ENCODE data around the gene PPP5C. TPM values are rescaled to one million over a fixed set of nuclear protein-coding genes. Genes with fewer than 3 reads are reported as not detected.
A peak's percentile ranks its signal among the peaks of the same experiment; 100 is the strongest.

The PPP5C gene, protein sequence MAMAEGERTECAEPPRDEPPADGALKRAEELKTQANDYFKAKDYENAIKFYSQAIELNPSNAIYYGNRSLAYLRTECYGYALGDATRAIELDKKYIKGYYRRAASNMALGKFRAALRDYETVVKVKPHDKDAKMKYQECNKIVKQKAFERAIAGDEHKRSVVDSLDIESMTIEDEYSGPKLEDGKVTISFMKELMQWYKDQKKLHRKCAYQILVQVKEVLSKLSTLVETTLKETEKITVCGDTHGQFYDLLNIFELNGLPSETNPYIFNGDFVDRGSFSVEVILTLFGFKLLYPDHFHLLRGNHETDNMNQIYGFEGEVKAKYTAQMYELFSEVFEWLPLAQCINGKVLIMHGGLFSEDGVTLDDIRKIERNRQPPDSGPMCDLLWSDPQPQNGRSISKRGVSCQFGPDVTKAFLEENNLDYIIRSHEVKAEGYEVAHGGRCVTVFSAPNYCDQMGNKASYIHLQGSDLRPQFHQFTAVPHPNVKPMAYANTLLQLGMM
- 10 to 100 TPM; 28.1 to 50.5 TPM for total RNA-seq
- 10 to 100 TPM; 19.0 to 28.6 TPM for polyA plus RNA-seq

DNA sequence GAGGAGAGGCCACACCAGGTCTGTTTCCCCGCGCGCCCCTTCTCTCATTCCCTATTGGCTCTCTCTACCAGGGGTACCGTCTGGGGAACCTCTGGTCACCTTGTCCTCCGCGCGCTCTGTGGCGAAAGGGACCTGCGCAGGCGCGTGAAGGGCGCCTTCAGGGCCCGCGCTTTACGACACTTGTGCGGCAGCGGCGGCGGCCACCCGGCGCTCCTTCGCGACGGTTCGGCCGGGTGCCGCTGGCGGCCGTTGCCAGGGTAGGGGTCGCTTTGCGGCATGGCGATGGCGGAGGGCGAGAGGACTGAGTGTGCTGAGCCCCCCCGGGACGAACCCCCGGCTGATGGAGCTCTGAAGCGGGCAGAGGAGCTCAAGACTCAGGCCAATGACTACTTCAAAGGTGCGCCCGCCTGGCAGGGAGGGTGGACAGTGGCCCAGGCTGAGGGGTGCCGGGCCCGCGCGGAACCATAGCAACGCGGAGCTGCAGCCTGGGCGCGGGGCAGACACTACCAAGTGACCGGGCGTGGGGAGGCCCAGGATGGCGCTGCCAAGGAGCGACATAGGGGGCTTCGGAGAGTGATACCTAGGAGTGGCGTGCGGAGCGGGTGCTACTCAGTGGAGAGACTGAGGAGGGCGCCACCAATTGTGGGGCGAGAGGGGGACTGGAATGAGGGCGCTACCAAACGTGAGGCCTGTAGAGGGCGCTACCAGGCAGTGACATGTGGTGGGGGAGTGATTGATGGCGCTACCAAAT, at the start of gene PPP5C:
Gene PPP5C (plus strand): TSS at position 267 of the 751 bp plus-strand sequence. CDS start 10 bp downstream, at position 277.
- TF ChIP-seq, protein P1, sequence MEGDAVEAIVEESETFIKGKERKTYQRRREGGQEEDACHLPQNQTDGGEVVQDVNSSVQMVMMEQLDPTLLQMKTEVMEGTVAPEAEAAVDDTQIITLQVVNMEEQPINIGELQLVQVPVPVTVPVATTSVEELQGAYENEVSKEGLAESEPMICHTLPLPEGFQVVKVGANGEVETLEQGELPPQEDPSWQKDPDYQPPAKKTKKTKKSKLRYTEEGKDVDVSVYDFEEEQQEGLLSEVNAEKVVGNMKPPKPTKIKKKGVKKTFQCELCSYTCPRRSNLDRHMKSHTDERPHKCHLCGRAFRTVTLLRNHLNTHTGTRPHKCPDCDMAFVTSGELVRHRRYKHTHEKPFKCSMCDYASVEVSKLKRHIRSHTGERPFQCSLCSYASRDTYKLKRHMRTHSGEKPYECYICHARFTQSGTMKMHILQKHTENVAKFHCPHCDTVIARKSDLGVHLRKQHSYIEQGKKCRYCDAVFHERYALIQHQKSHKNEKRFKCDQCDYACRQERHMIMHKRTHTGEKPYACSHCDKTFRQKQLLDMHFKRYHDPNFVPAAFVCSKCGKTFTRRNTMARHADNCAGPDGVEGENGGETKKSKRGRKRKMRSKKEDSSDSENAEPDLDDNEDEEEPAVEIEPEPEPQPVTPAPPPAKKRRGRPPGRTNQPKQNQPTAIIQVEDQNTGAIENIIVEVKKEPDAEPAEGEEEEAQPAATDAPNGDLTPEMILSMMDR (IDR thresholded peaks at IDR 0.05; ENCODE audit: low read depth, low read length, missing input control): peak; percentile 72
- TF ChIP-seq YY1 (IDR thresholded peaks at IDR 0.05) (peak; percentile 91), HNF4G (IDR thresholded peaks at IDR 0.05) (no peak), RAD21 (IDR thresholded peaks at IDR 0.05) (peak; percentile 73 to 81), RXRA (IDR thresholded peaks at IDR 0.05) (no peak), TAF1 (conservative IDR thresholded peaks at IDR 0.05) (peak; percentile 61), HNF4A (conservative IDR thresholded peaks at IDR 0.05) (no peak)
- TF ChIP-seq, protein P2, sequence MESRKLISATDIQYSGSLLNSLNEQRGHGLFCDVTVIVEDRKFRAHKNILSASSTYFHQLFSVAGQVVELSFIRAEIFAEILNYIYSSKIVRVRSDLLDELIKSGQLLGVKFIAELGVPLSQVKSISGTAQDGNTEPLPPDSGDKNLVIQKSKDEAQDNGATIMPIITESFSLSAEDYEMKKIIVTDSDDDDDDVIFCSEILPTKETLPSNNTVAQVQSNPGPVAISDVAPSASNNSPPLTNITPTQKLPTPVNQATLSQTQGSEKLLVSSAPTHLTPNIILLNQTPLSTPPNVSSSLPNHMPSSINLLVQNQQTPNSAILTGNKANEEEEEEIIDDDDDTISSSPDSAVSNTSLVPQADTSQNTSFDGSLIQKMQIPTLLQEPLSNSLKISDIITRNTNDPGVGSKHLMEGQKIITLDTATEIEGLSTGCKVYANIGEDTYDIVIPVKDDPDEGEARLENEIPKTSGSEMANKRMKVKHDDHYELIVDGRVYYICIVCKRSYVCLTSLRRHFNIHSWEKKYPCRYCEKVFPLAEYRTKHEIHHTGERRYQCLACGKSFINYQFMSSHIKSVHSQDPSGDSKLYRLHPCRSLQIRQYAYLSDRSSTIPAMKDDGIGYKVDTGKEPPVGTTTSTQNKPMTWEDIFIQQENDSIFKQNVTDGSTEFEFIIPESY (IDR thresholded peaks at IDR 0.05): no peak
- TF ChIP-seq, protein P3, sequence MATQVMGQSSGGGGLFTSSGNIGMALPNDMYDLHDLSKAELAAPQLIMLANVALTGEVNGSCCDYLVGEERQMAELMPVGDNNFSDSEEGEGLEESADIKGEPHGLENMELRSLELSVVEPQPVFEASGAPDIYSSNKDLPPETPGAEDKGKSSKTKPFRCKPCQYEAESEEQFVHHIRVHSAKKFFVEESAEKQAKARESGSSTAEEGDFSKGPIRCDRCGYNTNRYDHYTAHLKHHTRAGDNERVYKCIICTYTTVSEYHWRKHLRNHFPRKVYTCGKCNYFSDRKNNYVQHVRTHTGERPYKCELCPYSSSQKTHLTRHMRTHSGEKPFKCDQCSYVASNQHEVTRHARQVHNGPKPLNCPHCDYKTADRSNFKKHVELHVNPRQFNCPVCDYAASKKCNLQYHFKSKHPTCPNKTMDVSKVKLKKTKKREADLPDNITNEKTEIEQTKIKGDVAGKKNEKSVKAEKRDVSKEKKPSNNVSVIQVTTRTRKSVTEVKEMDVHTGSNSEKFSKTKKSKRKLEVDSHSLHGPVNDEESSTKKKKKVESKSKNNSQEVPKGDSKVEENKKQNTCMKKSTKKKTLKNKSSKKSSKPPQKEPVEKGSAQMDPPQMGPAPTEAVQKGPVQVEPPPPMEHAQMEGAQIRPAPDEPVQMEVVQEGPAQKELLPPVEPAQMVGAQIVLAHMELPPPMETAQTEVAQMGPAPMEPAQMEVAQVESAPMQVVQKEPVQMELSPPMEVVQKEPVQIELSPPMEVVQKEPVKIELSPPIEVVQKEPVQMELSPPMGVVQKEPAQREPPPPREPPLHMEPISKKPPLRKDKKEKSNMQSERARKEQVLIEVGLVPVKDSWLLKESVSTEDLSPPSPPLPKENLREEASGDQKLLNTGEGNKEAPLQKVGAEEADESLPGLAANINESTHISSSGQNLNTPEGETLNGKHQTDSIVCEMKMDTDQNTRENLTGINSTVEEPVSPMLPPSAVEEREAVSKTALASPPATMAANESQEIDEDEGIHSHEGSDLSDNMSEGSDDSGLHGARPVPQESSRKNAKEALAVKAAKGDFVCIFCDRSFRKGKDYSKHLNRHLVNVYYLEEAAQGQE (IDR thresholded peaks at IDR 0.05): peak; percentile 57
- Histone ChIP-seq H3K27ac (ENCODE audit: low read depth in 1 of 2, low read length in 2 of 2) (peak within 1 kb of the TSS; percentile 81 to 83), H3K36me3 (ENCODE audit: control insufficient read depth in 4 of 4, insufficient read depth in 3 of 4, low read depth in 1 of 4, low read length in 3 of 4) (no peaks in the 10 kb centered on the region), H3K9me3 (ENCODE audit: control insufficient read depth in 4 of 4, low read length in 3 of 4) (no peaks in the 10 kb centered on the region), H3K4me1 (ENCODE audit: control insufficient read depth in 4 of 4, insufficient read depth in 4 of 4, low read length in 3 of 4) (peaks cover 10 to 43% (median 32%) of the 10 kb centered on the region in 4 donors), H3K27me3 (ENCODE audit: control insufficient read depth in 4 of 4, insufficient read depth in 4 of 4, low read length in 3 of 4) (no peaks in the 10 kb centered on the region), H3K9ac (ENCODE audit: low read depth in 1 of 2, low read length in 2 of 2) (peak within 1 kb of the TSS; percentile 68 to 90), H3K4me3 (ENCODE audit: low read depth in 1 of 3, low read length in 3 of 3) (peak within 1 kb of the TSS; percentile 87 to 93 (median 92))
- peak; percentile 87 for DNase-seq (ENCODE audit: low spot score)
- under 1% methylated on average over 62 of the region's 62 CpGs for WGBS

Measured in liver (tissue), 9 donors.